ENCODE data around the gene NUP205.

Gene NUP205

GRCh38 chr7:135573541-135573940, 15.8 kb downstream of the NUP205 start:
- Histone ChIP-seq H3K36me3 (ENCODE audit: insufficient read depth, low read length) (peaks cover 80% of the 10 kb centered on the region), H4K20me1 (ENCODE audit: insufficient read depth, low read length) (peaks cover 17% of the 10 kb centered on the region; the same call in 1 of the 2 replicates), H3K4me1 (ENCODE audit: insufficient read depth, low read length) (no peaks in the 10 kb centered on the region), H3K79me2 (ENCODE audit: insufficient read depth, low read length) (peaks cover 39% of the 10 kb centered on the region), H3K4me3 (ENCODE audit: low read depth in 1 of 2, low read length in 2 of 2) (no peak overlapping the region), H3K27ac (ENCODE audit: low read length) (no peak overlapping the region), H3K27me3 (ENCODE audit: insufficient read depth, low read length, poor library complexity) (no peaks in the 10 kb centered on the region), H3K4me2 (ENCODE audit: insufficient read depth, low read length) (no peak overlapping the region), H3K9ac (ENCODE audit: low read depth, low read length) (no peak overlapping the region), H3K9me3 (ENCODE audit: insufficient read depth, low read length, severe bottlenecking) (no peaks in the 10 kb centered on the region), H2AFZ (ENCODE audit: low read depth, low read length) (no peak overlapping the region)
- TF ChIP-seq EZH2 (IDR thresholded peaks at IDR 0.05; ENCODE audit: borderline replicate concordance, low read depth, low read length, severe bottlenecking) (no peak), CTCF (IDR thresholded peaks at IDR 0.05; ENCODE audit: borderline replicate concordance, extremely low read depth, low read length, poor library complexity, severe bottlenecking) (no peak)
- no peak for DNase-seq
- ATAC-seq (ENCODE audit: insufficient read depth, low read depth) = no peak

GRCh38 chr7:135575296-135575695, 17.6 kb downstream of the NUP205 start:
- DNase-seq (no peak), ATAC-seq (ENCODE audit: insufficient read depth, low read depth) (peak; percentile 37; the same call in 2 of the 3 replicates)
- no peaks in the 10 kb centered on the region for H3K4me1 ChIP-seq (ENCODE audit: insufficient read depth, low read length)
- no peaks in the 10 kb centered on the region for H3K27me3 ChIP-seq (ENCODE audit: insufficient read depth, low read length, poor library complexity)
- peaks cover 95% of the 10 kb centered on the region for H3K36me3 ChIP-seq (ENCODE audit: insufficient read depth, low read length)
- no peak overlapping the region for H3K4me3 ChIP-seq (ENCODE audit: low read depth in 1 of 2, low read length in 2 of 2)
- no peak overlapping the region for H3K9ac ChIP-seq (ENCODE audit: low read depth, low read length)
- peaks cover 8% of the 10 kb centered on the region; the same call in 1 of the 2 replicates for H4K20me1 ChIP-seq (ENCODE audit: insufficient read depth, low read length)
- no peaks in the 10 kb centered on the region for H3K9me3 ChIP-seq (ENCODE audit: insufficient read depth, low read length, severe bottlenecking)
- TF ChIP-seq EZH2 (IDR thresholded peaks at IDR 0.05; ENCODE audit: borderline replicate concordance, low read depth, low read length, severe bottlenecking) = no peak
- TF ChIP-seq CTCF (IDR thresholded peaks at IDR 0.05; ENCODE audit: borderline replicate concordance, extremely low read depth, low read length, poor library complexity, severe bottlenecking) = no peak
- H3K27ac ChIP-seq (ENCODE audit: low read length) = no peak overlapping the region
- H3K79me2 ChIP-seq (ENCODE audit: insufficient read depth, low read length) = peaks cover 22% of the 10 kb centered on the region
- no peak overlapping the region for H2AFZ ChIP-seq (ENCODE audit: low read depth, low read length)
- H3K4me2 ChIP-seq (ENCODE audit: insufficient read depth, low read length) = no peak overlapping the region

- H3K27ac ChIP-seq (ENCODE audit: low read length) = no peak overlapping the region
- no peaks in the 10 kb centered on the region for H3K79me2 ChIP-seq (ENCODE audit: insufficient read depth, low read length)
- no peak overlapping the region for H3K4me2 ChIP-seq (ENCODE audit: insufficient read depth, low read length)
- ATAC-seq (ENCODE audit: insufficient read depth, low read depth) (no peak), DNase-seq (no peak)
- no peak overlapping the region for H3K4me3 ChIP-seq (ENCODE audit: low read depth in 1 of 2, low read length in 2 of 2)
- no peaks in the 10 kb centered on the region for H3K9me3 ChIP-seq (ENCODE audit: insufficient read depth, low read length, severe bottlenecking)
- TF ChIP-seq EZH2 (IDR thresholded peaks at IDR 0.05; ENCODE audit: borderline replicate concordance, low read depth, low read length, severe bottlenecking) = no peak
- TF ChIP-seq CTCF (IDR thresholded peaks at IDR 0.05; ENCODE audit: borderline replicate concordance, extremely low read depth, low read length, poor library complexity, severe bottlenecking) = no peak
- H3K27me3 ChIP-seq (ENCODE audit: insufficient read depth, low read length, poor library complexity) = no peaks in the 10 kb centered on the region
- H3K9ac ChIP-seq (ENCODE audit: low read depth, low read length) = no peak overlapping the region
- peaks cover 95% of the 10 kb centered on the region for H3K36me3 ChIP-seq (ENCODE audit: insufficient read depth, low read length)
- H3K4me1 ChIP-seq (ENCODE audit: insufficient read depth, low read length) = no peaks in the 10 kb centered on the region
- no peak overlapping the region for H2AFZ ChIP-seq (ENCODE audit: low read depth, low read length)
- H4K20me1 ChIP-seq (ENCODE audit: insufficient read depth, low read length) = no peaks in the 10 kb centered on the region; the same call in 1 of the 2 replicates
Measured at GRCh38 chr7:135578569-135578968, 20.9 kb downstream of the NUP205 start.

Measured in DND-41 (cell line).